ENCODE measurements around the gene SS18.

The SS18 gene

GRCh38 chr18:26086959-26087358 is 3.5 kb downstream of the SS18 start:
- H3K9ac ChIP-seq (ENCODE audit: low read length): no peak overlapping the region
- H3K4me3 ChIP-seq (ENCODE audit: low read depth, low read length, poor library complexity, severe bottlenecking): no peak overlapping the region
- no peaks in the 10 kb centered on the region for H4K20me1 ChIP-seq (ENCODE audit: insufficient read depth, low read length)
- H3K27ac ChIP-seq (ENCODE audit: low read depth, low read length, poor library complexity, severe bottlenecking): no peak overlapping the region
- TF ChIP-seq CTCF (IDR thresholded peaks at IDR 0.05; ENCODE audit: low read length) (no peak), EZH2 (IDR thresholded peaks at IDR 0.05; ENCODE audit: borderline replicate concordance, low read length) (no peak)
- H3K36me3 ChIP-seq (ENCODE audit: insufficient read depth, low read length): peaks cover 56% of the 10 kb centered on the region
- no peaks in the 10 kb centered on the region for H3K27me3 ChIP-seq (ENCODE audit: insufficient read depth, low read length)
- peaks cover 74% of the 10 kb centered on the region for H3K79me2 ChIP-seq (ENCODE audit: insufficient read depth, low read length)
- no peak overlapping the region for H2AFZ ChIP-seq (ENCODE audit: low read length)
- peak overlapping the region; percentile 22; the same call in 1 of the 2 replicates for H3K4me2 ChIP-seq (ENCODE audit: low read length)
- H3K4me1 ChIP-seq (ENCODE audit: insufficient read depth, low read length, severe bottlenecking): peaks cover 34% of the 10 kb centered on the region
- no peaks in the 10 kb centered on the region for H3K9me2 ChIP-seq (ENCODE audit: low read depth, low read length)
- H3K9me3 ChIP-seq (ENCODE audit: low read length): no peaks in the 10 kb centered on the region
- no peaks in the 10 kb centered on the region for H3F3A ChIP-seq (ENCODE audit: insufficient read depth, low read length)

GRCh38 chr18:26085056-26085455 is 5.4 kb downstream of the SS18 start:
- peaks cover 29% of the 10 kb centered on the region for H3K4me1 ChIP-seq (ENCODE audit: insufficient read depth, low read length, severe bottlenecking)
- H3K27ac ChIP-seq (ENCODE audit: low read depth, low read length, poor library complexity, severe bottlenecking): no peak overlapping the region
- no peak overlapping the region for H2AFZ ChIP-seq (ENCODE audit: low read length)
- H3K4me3 ChIP-seq (ENCODE audit: low read depth, low read length, poor library complexity, severe bottlenecking): no peak overlapping the region
- TF ChIP-seq EZH2 (IDR thresholded peaks at IDR 0.05; ENCODE audit: borderline replicate concordance, low read length): no peak
- TF ChIP-seq CTCF (IDR thresholded peaks at IDR 0.05; ENCODE audit: low read length): no peak
- H3K9ac ChIP-seq (ENCODE audit: low read length): no peak overlapping the region
- H3F3A ChIP-seq (ENCODE audit: insufficient read depth, low read length): no peaks in the 10 kb centered on the region
- H3K27me3 ChIP-seq (ENCODE audit: insufficient read depth, low read length): no peaks in the 10 kb centered on the region
- no peaks in the 10 kb centered on the region for H3K9me3 ChIP-seq (ENCODE audit: low read length)
- H3K79me2 ChIP-seq (ENCODE audit: insufficient read depth, low read length): peaks cover 83% of the 10 kb centered on the region
- H3K4me2 ChIP-seq (ENCODE audit: low read length): no peak overlapping the region
- peaks cover 73% of the 10 kb centered on the region for H3K36me3 ChIP-seq (ENCODE audit: insufficient read depth, low read length)
- no peaks in the 10 kb centered on the region for H4K20me1 ChIP-seq (ENCODE audit: insufficient read depth, low read length)
- no peaks in the 10 kb centered on the region for H3K9me2 ChIP-seq (ENCODE audit: low read depth, low read length)

GRCh38 chr18:26083099-26083498 is 7.3 kb downstream of the SS18 start:
- TF ChIP-seq EZH2 (IDR thresholded peaks at IDR 0.05; ENCODE audit: borderline replicate concordance, low read length): no peak
- H3K9me2 ChIP-seq (ENCODE audit: low read depth, low read length): no peaks in the 10 kb centered on the region
- H2AFZ ChIP-seq (ENCODE audit: low read length): no peak overlapping the region
- peaks cover 69% of the 10 kb centered on the region for H3K79me2 ChIP-seq (ENCODE audit: insufficient read depth, low read length)
- H3K27ac ChIP-seq (ENCODE audit: low read depth, low read length, poor library complexity, severe bottlenecking): no peak overlapping the region
- H3K4me2 ChIP-seq (ENCODE audit: low read length): no peak overlapping the region
- H3K27me3 ChIP-seq (ENCODE audit: insufficient read depth, low read length): no peaks in the 10 kb centered on the region
- no peaks in the 10 kb centered on the region for H3F3A ChIP-seq (ENCODE audit: insufficient read depth, low read length)
- H3K9me3 ChIP-seq (ENCODE audit: low read length): no peaks in the 10 kb centered on the region
- H3K9ac ChIP-seq (ENCODE audit: low read length): no peak overlapping the region
- peaks cover 15% of the 10 kb centered on the region for H3K4me1 ChIP-seq (ENCODE audit: insufficient read depth, low read length, severe bottlenecking)
- H4K20me1 ChIP-seq (ENCODE audit: insufficient read depth, low read length): no peaks in the 10 kb centered on the region
- peaks cover 89% of the 10 kb centered on the region for H3K36me3 ChIP-seq (ENCODE audit: insufficient read depth, low read length)
- no peak overlapping the region for H3K4me3 ChIP-seq (ENCODE audit: low read depth, low read length, poor library complexity, severe bottlenecking)

- H3F3A ChIP-seq (ENCODE audit: insufficient read depth, low read length): no peaks in the 10 kb centered on the region
- H3K4me3 ChIP-seq (ENCODE audit: low read depth, low read length, poor library complexity, severe bottlenecking): no peak overlapping the region
Observed at GRCh38 chr18:26082475-26082874, 7.9 kb downstream of the SS18 start.

More at GRCh38 chr18:26082475-26082874, 7.9 kb downstream of the SS18 start:
- H3K4me2 ChIP-seq (ENCODE audit: low read length): no peak overlapping the region
- peaks cover 94% of the 10 kb centered on the region for H3K36me3 ChIP-seq (ENCODE audit: insufficient read depth, low read length)
- H3K9me3 ChIP-seq (ENCODE audit: low read length): no peaks in the 10 kb centered on the region
- no peaks in the 10 kb centered on the region for H3K27me3 ChIP-seq (ENCODE audit: insufficient read depth, low read length)
- peaks cover 63% of the 10 kb centered on the region for H3K79me2 ChIP-seq (ENCODE audit: insufficient read depth, low read length)
- H3K27ac ChIP-seq (ENCODE audit: low read depth, low read length, poor library complexity, severe bottlenecking): no peak overlapping the region
- TF ChIP-seq EZH2 (IDR thresholded peaks at IDR 0.05; ENCODE audit: borderline replicate concordance, low read length) (no peak), CTCF (IDR thresholded peaks at IDR 0.05; ENCODE audit: low read length) (no peak)
- H4K20me1 ChIP-seq (ENCODE audit: insufficient read depth, low read length): no peaks in the 10 kb centered on the region
- H3K9me2 ChIP-seq (ENCODE audit: low read depth, low read length): no peaks in the 10 kb centered on the region
- peaks cover 8% of the 10 kb centered on the region for H3K4me1 ChIP-seq (ENCODE audit: insufficient read depth, low read length, severe bottlenecking)
- no peak overlapping the region for H3K9ac ChIP-seq (ENCODE audit: low read length)
- H2AFZ ChIP-seq (ENCODE audit: low read length): no peak overlapping the region
